T-helper 22 cell (primary cell): Measurements from ENCODE around the gene REPS1.
A peak's percentile ranks its signal among the peaks of the same experiment; 100 is the strongest.
"Not testable (repeated sequence)": the region's sequence is repeated elsewhere in the genome, so short reads cannot be mapped to it uniquely, and the experiment has no call there.

Experiments used
- DNase-seq: peaks from one replicate; pipeline ENCODE4 v3.0.0-alpha.2; 2020; ENCODE audit warnings: low read depth

REPS1 gene, protein sequence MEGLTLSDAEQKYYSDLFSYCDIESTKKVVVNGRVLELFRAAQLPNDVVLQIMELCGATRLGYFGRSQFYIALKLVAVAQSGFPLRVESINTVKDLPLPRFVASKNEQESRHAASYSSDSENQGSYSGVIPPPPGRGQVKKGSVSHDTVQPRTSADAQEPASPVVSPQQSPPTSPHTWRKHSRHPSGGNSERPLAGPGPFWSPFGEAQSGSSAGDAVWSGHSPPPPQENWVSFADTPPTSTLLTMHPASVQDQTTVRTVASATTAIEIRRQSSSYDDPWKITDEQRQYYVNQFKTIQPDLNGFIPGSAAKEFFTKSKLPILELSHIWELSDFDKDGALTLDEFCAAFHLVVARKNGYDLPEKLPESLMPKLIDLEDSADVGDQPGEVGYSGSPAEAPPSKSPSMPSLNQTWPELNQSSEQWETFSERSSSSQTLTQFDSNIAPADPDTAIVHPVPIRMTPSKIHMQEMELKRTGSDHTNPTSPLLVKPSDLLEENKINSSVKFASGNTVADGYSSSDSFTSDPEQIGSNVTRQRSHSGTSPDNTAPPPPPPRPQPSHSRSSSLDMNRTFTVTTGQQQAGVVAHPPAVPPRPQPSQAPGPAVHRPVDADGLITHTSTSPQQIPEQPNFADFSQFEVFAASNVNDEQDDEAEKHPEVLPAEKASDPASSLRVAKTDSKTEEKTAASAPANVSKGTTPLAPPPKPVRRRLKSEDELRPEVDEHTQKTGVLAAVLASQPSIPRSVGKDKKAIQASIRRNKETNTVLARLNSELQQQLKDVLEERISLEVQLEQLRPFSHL

DNA sequence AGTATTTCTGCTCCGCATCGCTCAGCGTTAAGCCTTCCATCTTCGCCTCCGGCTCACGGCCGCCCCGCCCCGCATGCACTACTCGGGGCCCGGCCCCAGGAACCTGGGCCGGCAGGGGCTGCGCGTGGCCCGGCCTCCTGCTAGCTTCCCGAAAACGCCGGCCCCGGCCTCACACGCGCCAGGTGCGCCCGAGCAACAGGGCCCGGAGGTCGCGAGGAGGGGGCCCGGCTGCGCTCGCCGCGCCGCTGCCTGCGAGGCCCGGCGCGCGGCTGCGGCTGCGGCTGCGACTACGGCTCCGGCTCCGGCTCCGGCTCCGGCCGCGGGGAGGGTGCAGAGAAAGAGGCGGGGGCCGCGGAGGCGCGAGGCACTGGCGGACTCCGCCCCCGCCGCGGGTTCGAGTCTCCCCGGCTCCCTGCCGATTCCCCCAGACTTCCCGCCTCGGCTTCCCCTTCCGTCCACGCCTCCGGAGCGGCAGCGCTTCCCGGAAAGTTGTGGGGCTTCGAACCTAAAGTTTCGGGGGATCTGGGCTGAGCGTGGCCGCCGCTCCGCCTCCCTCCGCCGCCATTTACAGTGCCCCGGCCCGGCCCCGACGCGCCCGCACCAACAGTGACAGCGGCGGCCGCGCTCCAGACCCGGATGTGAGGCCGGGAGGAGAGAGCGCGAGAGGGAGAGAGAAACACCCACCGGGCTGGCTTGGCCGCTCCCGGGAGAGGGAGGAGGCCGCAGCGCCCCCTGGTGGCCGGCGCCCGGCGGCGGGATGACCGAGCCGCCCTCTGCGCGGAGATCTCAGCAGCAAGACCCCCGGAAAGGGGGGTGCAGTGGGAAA is at the start of gene REPS1:
REPS1 (minus strand) TSS at position 611 of the 826 bp plus-strand sequence; CDS start at position 40, 571 bp downstream.
- DNase-seq: peak; percentile 79

DNA sequence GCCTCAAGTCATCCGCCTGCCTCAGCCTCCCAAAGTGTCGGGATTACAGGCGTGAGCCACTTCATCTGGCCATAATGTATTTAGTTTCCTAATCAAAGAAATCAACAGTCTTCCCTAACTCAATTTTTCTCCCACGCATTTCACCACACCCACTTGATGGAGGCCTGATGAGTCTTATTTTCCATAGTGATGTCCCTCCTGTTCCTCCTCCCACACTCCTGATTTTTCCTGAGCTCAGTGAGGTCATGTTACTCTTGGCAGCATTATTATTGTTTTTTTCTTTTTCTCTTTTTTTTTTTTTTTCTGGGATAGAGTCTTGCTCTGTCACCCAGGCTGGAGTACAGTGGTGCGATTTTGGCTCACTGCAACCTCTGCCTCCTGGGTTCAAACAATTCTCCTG is 49.4 kb upstream of the REPS1 start:
- no peak for DNase-seq

DNA sequence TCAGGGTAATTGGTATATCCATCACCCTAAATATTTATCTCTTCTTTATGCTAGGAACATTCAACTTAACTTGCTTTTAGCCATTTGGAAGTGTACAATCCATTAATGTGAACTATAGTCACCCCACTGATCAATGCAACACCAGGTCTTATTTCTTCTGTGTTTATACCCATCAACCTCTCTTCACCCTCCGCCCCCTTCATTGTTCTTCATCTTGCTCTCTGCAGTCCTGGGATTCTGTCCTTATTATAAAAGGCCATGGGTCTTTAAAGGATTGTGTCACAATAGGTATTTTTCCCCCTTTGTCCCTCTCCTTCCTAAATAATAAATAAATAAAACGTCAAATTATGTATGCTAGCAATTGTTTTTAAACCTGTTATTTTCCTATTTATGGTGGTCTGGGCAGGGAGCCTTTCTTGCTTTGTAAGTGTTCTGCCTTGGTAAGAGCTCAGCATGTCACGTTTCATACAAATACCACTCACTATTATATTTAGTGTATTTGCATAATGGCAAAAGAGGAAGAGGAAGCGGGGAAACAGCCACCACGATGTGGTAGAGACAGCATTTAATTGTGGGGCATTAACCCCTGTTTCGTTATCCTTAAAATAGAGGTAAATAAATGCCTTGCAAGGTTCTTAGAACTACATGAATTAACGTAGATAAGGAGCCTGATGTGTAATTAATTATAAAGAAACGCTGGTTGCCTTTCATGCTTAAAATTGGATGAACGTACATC is 42.3 kb upstream of the REPS1 start:
- no peak for DNase-seq

DNA sequence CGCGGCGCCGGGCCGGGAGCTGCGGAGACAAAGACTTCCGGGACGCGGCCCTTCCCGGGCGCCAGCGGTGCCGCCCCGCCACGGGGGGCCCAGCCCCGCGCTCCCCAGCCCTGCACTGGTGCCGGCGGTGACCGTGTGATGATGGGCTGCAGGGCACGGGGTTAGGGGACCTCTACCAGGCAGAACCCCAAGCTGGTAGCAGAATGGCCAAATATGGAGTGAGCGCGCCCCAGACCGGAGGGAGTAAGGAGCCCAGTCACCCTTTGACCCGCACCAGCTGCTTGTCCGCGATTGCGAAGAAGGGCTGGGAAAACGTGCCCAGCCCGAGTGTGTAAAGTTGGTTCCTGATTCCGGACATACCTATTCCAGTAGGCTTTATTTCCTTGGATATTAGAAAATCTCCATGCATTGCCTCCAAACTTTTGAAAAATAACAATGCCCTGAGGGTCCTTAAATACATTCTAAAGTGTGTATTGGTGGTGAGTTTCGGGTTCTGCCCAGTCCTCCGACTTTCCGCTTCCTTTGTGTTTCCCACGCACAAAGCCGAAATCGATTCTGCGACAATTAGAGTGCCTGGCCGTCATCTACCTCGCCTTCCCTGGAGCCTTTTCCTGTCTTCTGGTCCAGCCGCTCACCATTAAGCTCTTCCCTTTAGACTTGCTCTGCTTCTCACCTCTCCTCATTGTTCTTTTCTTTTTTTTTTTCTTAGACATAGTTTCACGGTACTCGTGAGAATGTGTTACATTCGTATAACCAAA is 41.6 kb upstream of the REPS1 start:
- no peak for DNase-seq

DNA sequence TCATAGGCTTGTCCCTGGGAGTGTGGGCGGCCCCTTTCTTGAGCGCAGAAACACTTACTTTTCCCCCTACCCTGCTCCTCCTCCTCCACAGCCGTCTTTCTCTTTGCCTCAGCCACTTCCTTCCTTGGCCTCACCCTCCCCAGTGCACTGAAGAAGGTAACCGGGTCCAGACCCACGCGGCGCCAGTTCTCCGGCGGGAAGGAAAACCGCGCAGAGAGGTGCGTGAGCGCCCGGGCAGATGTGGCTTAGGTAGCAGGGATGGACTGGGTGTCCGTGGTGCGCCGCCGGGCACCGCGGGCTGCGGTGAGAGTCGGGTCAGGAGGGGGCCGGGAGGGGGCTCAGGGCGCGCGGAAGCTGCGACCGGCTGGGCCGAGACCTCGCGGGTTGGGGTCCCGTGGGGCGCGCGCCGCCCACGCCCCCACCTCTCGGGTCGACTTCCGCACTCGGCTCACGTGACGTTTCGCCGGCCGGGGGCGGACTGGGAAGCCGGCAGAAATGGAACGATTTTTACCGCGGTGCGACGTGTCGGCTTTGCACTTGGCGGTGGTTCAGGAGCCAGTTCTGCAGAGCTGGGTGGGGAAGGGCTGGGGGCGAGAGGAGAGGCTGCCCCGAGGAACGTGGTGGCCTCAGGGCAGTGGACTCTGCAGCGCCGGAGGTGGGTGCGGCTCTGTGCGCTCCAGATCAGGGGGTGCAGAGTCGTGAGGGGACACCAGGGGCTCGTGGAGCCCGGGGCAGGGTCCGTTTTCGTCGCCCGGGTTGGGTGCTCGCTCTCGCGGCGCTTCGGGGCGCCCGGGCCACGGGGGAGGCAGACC is 40.8 kb upstream of the REPS1 start, which contains the start of gene ABRACL:
ABRACL (plus strand) TSS at position 88 of the 812 bp plus-strand sequence. CDS start 5,416 bp downstream, outside the sequence.
- DNase-seq: peak; percentile 59

DNA sequence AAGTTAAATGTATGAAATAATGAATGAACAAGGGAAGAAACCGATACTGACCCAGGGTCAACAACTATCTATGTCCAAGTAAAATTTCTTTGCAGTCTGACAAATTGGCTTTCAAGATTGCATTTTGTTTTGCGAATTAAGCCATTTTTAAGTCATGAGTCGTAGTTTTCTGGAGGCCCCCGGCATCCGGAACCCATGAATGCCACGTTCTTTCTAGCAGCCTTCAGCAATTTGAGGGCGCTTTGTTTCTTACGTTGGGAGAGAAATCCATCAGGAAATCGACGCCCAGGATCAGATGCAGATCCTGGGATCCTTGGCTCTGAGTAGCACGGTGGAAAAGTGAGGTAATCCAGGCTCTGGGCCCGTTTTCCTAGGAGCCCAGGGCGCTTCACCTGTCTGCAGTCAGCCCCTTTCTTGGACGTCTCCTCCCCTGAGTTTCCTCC is 40.2 kb upstream of the REPS1 start:
- no peak for DNase-seq

DNA sequence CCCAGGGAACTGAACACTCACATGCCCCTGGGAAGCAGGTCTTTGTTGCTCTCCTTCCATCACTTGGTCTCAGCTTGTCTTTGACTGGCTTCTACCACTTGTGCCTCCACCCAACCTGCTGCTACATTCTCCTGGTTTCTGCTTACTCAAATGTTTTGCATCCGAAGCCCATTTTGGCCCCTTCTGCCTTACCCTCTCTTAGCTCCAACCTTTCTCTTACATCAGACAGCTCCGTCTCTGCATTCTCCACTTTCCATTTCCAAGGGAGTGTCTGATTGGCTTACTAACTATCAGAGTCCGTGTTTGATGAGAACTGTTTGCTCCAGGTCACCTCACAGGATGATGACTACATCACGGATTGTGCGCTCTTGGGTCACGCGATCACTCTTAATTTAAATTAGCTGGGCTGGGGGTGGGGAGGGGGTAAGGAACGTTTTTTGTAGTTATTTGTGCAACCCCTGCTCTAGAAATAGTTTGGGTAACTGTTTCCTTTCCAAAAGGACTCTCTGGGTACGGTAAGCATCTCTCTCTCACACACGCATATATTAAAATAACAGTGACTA is 39.6 kb upstream of the REPS1 start:
- DNase-seq: peak; percentile 14

DNA sequence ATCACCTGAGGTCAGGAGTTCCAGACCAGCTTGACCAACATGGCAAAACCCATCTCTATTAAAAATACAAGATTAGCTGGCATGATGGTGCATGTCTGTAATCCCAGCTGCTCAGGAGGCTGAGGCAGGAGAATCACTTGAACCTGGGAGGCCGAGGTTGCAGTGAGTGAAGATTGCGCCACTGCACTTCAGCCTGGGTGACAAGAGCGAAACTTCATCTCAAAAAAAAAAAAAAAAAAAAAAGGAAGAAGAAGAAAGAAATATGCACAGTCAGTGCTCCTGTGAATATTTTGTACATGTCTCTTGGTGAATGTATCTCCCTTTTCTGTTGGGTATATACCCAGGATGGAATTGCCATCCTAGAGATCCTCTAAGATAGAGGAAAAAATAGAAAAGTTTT is 37.4 kb upstream of the REPS1 start:
- not testable (repeated sequence) for DNase-seq

DNA sequence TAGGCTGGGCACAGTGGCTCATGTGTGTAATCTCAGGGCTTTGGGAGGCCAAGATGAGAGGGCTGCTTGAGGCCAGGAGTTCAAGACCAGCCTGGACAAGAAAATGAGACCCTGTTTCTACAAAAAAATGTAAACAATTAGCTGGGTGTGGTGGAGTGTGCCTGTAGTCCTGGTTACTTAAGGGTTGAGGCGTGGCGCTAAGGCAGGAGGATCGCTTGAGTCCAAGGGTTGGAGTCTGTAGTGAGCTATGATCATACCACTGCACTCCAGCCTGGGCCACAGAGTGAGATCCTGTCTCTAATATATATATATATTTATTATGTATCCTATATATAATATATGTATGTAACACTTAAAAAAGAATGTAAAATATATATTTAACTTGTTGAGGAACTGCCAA is 32.6 kb upstream of the REPS1 start:
- no peak for DNase-seq

DNA sequence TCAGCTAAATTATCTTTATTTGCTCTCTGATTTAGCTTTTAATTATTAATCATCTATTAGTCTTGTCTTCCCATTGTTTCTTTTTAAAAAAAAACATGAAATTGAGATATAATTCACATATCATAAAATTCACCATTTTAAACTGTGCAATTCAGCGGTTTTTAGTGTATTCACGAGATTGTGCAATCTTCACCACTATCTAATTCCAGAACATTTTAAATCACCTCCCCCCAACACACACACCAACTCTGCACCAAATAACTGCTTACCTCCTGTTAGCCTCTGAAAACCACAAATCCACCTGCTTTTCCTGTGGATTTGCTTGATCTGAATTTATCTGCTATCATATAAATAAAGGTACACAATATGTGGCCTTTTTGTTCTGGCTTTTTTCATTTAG is 31.7 kb upstream of the REPS1 start:
- DNase-seq: no peak

DNA sequence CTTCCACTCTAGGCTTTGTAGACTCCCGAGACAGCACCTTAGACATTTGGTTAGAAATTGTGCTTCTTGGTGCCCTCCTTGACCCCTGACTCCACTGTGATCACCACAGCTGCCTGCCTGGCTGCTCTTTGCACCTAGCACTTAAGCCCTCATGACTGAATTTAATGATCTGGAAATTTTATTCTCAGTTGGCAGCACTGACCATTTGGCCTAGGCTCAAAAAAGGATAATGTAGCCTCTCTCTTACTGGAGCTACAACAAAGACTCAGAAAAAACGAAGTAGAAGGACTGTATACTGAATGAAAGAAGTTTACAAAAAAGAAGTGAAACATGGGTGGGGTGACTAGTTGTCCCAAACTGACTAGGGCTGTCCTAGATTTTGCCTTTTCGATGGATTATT is 29.2 kb upstream of the REPS1 start:
- DNase-seq: no peak

DNA sequence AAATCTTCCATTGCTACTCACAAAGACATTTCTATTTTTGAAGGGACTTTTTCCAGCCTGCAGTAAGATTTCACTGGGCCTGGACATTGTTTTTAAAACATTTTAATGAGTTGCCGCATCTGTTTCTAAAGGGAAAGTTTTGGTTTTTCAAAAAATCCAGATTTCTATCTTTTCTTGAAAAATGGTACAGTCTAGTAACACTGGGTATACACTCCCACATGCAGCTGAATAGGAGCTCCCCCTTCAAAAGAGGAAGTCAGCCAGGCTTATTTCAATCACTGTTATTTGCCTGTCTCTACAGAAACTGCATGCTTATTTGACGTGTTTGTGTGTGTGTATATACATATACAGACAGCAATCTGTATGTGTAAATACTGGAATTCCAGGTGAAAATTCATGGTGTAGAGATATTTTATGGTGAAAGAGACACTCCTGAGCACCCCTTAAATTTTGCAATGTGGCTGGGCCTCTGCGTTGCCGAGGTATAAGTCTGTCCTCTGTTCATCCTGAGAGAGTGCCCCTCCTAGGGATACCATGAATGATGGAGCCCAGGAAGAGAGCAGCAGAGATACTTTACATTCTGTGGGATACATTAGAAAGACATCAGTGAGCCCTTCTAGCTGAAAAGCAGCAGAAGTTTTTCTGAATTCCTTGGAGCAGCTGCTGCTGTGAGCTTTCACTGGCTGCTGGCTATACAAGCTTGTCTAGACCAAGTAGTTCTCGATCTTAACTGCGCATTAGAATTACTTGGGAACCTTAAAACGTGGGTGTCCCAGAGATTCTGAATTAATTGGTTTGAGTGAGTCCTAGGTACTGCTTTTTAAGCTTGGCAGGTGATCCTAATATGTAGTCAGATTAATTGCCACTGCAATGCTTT is 28.5 kb upstream of the REPS1 start:
- DNase-seq: no peak

DNA sequence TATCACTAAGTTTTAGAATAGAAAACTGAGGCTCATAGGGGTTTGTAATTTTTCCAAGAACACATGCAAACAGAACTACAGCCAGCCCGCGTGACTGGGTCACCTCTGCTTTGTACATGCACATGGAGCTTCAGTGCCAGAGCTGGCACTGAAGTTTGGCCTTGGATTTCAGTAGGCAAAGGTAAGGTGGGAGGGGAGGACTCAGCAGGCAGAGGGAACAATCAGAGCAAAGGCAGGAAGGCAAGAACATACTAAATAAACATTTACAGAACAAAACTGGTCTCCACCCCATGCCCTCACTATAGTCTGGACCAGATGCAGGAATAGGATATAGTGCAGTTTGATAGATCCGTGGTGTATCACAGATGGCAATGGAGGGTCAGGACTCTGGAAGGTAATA is 26.9 kb upstream of the REPS1 start:
- no peak for DNase-seq

DNA sequence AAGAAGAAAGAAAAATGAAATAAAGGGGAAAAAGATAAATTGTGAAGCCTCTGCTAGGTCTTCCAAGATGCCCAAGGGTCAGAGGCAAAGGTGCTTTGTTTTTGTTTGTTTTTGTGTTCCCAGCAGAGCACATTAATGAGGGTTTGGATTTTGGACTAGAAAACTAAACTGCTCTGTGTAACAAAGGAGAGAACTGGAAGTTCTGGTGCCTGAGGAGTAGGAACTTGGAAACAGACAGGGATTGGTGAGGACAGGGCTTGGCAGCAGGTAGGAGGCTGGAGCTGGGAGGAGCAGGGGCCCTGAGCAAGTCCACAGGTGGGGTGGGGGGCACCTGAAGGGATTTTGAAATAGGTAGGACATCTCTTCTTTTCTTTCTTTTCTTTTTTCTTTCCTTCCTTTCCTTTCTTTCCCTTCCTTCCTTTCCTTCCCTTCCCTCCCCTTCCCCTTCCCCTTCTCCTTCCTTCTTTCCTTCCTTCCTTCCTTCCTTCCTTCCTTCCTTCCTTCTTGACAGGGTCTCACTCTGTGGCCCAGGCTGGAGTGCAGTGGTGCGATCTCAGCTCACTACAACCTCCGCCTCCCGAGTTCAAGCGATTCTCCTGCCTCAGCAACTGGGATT is 25.2 kb upstream of the REPS1 start:
- no peak for DNase-seq

DNA sequence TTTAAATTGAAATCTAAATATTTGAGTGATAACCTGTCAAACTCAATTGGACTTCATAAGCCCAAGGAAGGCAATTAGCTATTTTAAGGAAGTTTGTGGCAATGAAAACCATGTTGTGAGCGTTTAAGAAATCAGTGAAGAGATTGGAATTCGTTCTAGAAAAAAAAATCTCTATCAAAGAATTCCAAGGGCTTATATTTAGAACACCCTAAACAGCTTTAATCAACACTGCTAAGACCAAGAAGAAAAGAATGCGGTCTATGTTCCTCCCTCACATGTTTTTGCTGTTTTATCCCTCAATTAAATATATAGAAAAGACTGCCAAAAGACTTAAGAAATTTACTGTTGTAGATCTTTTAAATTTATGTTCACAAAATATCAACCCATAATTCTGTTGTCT is 23.9 kb upstream of the REPS1 start:
- DNase-seq: no peak

DNA sequence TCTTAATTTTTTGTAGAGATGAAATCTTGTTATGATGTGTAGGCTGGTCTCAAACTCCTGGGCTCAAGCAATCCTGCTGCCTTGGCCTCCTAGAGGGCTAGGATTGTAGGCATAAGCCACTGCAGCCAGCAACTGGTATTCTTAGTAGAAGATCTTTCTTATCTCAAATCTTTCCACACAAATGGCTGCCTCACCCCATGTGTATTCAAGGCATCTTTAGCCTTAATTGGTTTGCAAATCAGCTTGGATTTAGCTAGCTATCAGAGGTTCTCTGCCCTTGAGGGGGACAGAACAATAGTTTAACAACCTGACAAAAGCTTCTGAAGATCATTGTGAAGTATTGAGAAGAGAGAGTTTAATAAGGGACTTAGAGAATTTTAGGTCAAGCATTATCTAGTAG is 22.6 kb upstream of the REPS1 start:
- DNase-seq: no peak

DNA sequence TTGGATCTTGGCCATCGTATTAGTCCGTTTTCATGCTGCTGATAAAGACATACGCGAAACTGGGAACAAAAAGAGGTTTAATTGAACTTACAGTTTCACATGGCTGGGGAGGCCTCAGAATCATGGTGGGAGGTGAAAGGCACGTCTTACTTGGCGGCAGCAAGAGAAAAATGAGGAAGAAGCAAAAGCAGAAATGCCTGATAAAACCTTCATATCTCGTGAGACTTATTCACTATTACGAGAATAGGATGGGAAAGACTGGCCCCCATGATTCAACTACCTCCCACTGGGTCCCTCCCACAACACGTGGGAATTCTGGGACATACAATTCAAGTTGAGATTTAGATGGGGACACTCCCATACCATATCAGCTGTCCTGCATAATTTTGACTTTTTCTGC is 20.1 kb upstream of the REPS1 start:
- DNase-seq: no peak

DNA sequence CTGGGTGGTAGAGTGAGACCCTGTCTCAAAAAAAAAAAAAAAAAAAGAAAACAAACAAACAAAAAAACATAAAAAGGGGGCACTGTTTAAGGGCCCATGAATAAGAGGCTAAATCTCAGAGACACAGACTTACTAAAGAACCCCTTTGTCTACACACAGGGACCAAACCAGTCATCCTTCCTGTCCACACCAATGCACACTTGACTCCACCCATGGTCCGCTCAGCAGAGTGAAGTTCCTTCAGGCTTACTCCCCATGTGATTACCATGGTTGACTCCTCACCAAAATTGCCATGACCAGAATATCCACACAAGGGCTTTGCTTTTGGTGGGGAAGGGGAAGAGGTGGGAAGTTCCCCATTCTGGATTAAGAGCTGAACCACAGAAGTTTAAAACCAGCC is 19.4 kb upstream of the REPS1 start:
- DNase-seq: no peak
